GM21723 (cell line): ENCODE data around the gene BBX.

Experiments used
- ATAC-seq: cut with Tn5 transposase; IDR thresholded peaks from one replicate; pipeline ENCODE4 v1.9.1; 2021; ENCODE audit warnings: mild to moderate bottlenecking, moderate library complexity; ENCODE audit not compliant: unreplicated experiment

Gene BBX

GRCh38 chr3:107738486-107739183 is 215.9 kb downstream of the BBX start:
- no peak for ATAC-seq

DNA sequence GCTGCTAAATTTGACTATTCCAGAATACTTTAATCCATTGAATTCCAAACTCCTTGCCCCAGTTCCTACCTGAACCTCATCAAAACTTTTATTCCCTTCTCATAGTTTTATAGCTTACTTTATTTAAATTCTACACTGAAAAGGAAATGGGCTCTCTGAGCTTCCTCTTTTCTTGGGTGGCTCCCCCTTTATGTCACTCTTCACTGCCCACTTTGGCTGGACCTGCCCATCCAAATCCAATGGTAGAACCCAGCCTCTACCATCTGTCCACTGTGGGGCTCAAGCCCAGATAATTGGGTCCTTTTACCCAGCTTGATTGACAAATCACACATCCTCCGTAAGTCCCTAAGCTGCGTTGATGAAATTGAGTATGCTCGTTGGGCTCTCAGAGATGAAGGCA is 216.5 kb downstream of the BBX start:
- ATAC-seq, result no peak

- ATAC-seq, result no peak
Measured at GRCh38 chr3:107740992-107741896, 218.5 kb downstream of the BBX start.

DNA sequence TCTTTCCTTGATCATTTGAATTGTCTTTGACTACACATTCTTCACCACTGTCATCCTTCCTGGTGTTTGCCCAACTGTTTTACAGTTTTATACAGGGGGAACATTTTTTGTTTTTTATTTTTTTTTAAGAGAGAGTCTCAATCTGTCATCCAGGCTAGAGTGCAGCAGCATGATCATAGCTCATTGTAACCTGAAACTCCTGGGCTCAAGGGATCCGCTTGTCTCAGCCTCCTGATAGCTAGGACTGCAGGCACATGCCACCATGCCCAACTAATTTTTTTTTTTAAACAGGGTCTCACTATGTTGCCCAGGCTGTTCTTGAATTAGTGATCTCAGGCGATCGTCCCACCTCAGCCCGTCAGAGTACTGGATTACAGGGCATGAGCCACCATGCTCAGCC is 222.6 kb downstream of the BBX start:
- ATAC-seq, result no peak

DNA sequence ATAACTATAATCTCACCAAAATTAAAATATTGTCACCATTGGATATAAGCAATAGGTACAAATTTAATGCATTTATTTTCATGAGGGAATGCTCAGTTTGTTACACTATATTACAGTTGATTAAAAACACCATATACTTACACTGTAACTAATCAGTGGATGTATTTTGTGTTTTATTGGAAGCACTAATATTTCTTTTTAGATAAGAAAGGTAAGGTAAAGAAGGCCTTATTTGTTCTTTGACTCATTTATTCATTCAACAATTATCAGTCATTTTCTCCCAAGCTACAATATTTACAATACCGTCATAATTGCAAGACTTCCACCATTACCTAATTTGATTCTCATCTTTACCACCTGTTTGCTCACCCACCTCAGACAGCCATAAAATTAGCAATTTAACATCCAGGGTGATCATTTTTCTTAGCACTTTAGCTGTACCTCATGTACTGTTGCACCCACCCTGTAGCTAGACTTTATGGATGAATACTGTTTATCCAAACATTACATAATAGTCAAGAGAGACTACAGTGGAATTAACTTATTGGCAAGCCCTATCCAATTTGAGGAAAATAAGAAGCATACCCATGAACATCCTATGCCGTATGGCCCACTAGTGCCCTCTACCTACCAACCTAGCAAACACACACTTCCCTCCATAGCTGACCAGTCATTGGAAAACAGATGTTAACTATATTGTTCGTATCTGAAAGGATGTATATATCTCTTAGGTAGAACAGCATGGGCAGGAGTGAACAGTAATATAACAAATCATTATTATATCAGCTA is 229.6 kb downstream of the BBX start:
- ATAC-seq, result no peak

DNA sequence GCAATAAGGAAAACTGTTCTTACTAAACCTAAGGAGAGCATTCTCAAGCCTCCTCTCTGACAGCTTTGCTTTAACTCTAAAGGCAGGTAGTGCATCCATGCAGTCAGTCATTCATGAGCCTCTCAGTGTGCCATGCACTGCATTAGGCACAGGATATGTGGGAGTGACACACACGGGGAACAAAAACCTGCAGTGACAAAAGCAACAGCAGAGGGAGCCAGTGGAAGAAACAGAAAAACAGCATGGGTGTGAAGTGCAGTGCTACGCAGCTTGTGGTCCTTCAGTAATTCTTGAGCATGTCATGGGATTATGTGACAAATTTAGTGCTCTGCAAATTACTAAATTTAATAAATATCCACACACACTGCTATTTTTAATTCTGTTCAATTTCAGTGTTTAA is 230.7 kb downstream of the BBX start:
- no peak for ATAC-seq

DNA sequence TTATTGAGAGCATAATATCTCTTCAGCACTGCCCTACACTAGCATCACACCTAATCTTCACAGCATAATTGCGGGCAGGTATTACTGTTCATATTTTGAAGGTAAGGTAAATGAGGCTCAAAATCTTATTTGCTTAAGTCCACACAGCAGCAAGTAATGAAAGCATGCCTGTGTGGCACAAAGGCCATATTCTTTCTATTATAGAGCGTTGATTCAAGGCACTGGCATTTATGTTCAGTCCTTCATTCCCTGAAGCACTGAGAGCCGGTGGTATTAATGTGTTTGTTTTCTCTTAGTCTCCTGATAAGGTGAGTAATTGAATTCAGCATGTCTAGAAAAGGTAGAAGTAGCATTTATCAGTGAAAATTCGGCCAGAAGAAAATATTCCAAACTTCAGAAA is 231.2 kb downstream of the BBX start:
- ATAC-seq, result no peak

DNA sequence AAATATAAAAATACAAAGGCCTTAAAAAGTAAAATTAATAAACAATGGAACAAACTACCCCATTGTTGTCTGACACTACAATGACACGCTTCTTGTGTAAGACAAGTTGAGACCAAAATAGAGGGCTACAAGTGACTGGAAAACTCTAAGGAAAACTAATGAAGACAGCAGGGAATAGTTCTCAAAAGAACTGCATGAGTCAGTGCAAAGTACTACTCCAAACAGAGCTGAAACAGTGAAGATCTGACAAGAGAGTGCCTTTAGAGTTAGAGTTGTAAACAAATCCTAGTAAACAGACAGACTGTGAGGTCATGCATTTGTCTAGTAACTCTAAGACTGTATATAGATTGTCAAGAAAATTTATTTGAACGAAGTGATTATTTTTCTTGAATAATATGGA is 233.9 kb downstream of the BBX start:
- ATAC-seq, result no peak

- no peak for ATAC-seq
Measured at GRCh38 chr3:107757140-107757539, 234.4 kb downstream of the BBX start.

GRCh38 chr3:107760144-107760543 is 237.4 kb downstream of the BBX start:
- ATAC-seq, result no peak

DNA sequence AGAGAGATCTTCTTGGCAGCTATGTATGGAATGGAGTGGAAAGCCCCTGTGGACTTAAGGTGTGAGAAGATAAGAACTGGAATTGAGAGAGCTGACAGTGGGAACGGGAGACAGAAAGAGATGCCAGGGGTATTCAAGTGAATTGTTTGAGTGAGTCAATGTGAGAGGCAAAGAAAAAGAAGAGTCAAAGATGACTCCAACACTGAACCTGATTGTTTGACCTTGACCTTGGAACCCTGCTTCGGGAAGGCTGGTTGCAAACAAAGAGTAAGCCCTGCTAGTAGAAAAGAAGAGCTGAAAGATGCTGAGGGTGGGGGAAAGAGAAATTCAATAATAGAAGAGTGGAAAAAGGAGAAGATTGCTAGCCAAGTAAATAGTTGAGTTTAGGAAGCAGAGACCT is 238.6 kb downstream of the BBX start:
- ATAC-seq, result no peak

DNA sequence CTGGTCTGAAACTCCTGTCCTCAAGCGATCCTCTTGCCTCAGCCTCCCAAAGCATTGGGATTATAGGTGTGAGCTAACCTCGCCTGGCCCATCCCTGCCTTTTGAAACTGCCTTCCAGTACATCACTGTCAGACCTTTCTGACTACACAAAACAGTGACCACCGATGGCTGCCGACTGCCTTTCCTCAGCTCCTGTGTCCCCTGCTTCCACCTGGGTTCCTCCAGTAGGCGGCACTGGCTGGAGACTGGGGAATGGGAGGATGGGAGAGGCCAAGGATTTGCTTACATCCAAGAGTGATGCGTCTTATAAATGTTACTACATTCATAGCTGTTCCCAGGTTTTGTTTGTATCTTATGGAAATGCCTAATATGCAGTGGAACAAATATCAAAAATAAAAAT is 242.8 kb downstream of the BBX start:
- no peak for ATAC-seq

DNA sequence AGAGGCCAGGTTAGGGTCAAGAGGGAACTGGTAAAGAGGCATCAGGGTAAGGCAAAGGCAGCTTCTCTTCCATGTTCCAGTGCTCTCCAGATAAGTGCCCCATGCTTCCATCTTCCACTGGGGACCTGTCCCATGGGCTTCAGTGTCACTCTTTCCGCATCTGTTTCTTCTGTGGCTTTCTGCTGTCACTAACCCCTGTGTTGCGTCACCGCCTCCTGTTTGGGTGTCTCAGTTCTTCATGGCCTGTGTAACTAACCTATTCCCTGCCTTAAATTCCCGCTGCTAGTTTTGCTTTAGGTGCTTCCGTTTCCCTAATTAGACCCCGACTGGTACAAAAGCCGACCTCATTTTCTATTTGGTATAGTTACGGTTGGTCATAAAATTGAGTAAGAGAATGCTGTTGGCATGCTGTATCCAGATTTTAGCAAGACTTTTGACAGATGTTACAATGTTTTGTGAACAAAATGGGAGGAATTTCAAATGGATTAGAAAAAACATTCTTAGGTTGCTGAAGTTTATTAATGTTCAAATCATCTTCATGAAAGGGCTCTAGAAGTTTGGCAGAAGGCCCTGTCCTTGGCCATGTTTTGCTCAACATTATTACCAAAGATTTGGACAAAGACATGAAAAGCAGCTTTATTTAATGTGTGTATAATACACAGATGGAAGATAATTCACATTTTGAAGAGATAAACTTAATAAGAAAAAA is 245.3 kb downstream of the BBX start:
- ATAC-seq, result no peak

- ATAC-seq, result no peak
Measured at GRCh38 chr3:107769882-107770281, 247.1 kb downstream of the BBX start.

DNA sequence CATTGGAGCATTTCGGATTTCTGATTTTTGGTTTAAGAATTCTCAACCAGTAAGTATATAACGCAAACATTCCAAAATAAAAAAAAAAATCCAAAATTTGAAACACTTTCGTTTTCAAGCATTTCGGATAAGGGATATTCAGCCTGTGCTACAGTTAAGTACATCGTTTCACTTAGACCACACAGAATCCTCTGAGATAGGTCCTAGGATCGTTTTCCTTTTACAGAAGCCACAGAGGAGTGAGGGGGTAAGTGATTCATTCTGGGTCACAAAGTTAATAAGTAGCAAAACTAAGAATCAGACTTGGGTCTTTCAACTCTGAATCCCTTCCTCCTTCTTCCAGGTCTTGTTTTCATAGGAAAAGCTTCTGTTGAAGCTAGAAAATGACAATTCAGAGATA is 249.3 kb downstream of the BBX start:
- no peak for ATAC-seq

GRCh38 chr3:107775974-107776373 is 253.2 kb downstream of the BBX start:
- ATAC-seq, result no peak

- ATAC-seq, result no peak
Measured at GRCh38 chr3:107781253-107781652, 258.5 kb downstream of the BBX start.

- ATAC-seq, result no peak
Measured at GRCh38 chr3:107782054-107782453, 259.3 kb downstream of the BBX start.

DNA sequence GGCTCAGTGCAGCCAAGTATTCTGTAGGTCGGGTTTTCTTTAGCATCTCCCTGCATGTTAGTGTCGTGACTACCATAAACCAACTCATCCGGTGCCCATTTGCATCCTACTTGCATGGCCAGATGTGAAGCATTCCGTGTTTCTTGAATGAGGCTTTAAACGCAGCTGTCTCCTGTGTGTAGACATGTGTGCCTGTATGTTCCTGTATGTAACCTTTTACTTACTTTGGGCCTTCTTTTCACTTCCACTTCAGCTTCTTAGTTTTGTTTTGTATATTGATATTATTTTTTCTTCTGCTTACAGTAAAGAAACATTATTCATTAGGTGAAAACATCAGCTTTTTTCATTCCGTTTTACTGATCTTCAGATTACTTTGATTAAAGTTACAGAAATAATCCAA is 267.9 kb downstream of the BBX start:
- ATAC-seq, result no peak

- no peak for ATAC-seq
Measured at GRCh38 chr3:107791027-107791426, 268.3 kb downstream of the BBX start.

- no peak for ATAC-seq
Measured at GRCh38 chr3:107791450-107791849, 268.7 kb downstream of the BBX start.
